Measurements from ENCODE around the gene ACTG2. TPM values are rescaled to one million over a fixed set of nuclear protein-coding genes. Genes with fewer than 3 reads are reported as not detected.
"Not testable (repeated sequence)": the region's sequence is repeated elsewhere in the genome, so short reads cannot be mapped to it uniquely, and the experiment has no call there.

The ACTG2 gene
- total RNA-seq, 4 donors from 2014 or later: 171 to 1,273 (median 578) TPM

GRCh38 chr2:73937103-73937885 is 44.5 kb downstream of the ACTG2 start:
- Histone ChIP-seq H3K27me3 (no peaks in the 10 kb centered on the region), H3K4me1 (peaks cover 0 to 4% of the 10 kb centered on the region in 2 donors)
- intact Hi-C loops (cut with DNase I; ENCODE audit: low total_unique reads): loop anchor here (10.0 kb wide), 1 partner anchor 68 kb away; no protein-coding TSS in a partner anchor

GRCh38 chr2:73937899-73938298 is 45.1 kb downstream of the ACTG2 start:
- Histone ChIP-seq H3K4me3 (no peak overlapping the region), H3K36me3 (no peaks in the 10 kb centered on the region), H3K27me3 (no peaks in the 10 kb centered on the region), H3K27ac (no peak overlapping the region), H3K9me3 (no peaks in the 10 kb centered on the region), H3K4me1 (peaks cover 0 to 4% of the 10 kb centered on the region in 2 donors)
- intact Hi-C loops (cut with DNase I; ENCODE audit: low total_unique reads): loop anchor here (10.0 kb wide), 1 partner anchor 67 kb away; no protein-coding TSS in a partner anchor
- DNase-seq: no peak
- TF ChIP-seq CTCF (IDR thresholded peaks at IDR 0.05) (no peak), POLR2A (IDR thresholded peaks at IDR 0.05) (no peak)

More at GRCh38 chr2:73937103-73937885, 44.5 kb downstream of the ACTG2 start:
- Histone ChIP-seq H3K4me3 (no peak overlapping the region), H3K9me3 (no peaks in the 10 kb centered on the region), H3K27ac (no peak overlapping the region), H3K36me3 (no peaks in the 10 kb centered on the region)
- no peak for TF ChIP-seq POLR2A (IDR thresholded peaks at IDR 0.05)
- TF ChIP-seq CTCF (IDR thresholded peaks at IDR 0.05): no peak
- DNase-seq: no peak

- H3K36me3 ChIP-seq: no peaks in the 10 kb centered on the region
- intact Hi-C loops (cut with DNase I; ENCODE audit: low total_unique reads): loop anchor here (10.0 kb wide), 1 partner anchor 66 kb away; no protein-coding TSS in a partner anchor
- no peak overlapping the region for H3K27ac ChIP-seq
- no peaks in the 10 kb centered on the region for H3K27me3 ChIP-seq
- TF ChIP-seq CTCF (IDR thresholded peaks at IDR 0.05): no peak
- no peak for TF ChIP-seq POLR2A (IDR thresholded peaks at IDR 0.05)
- H3K4me1 ChIP-seq: peaks cover 0 to 4% of the 10 kb centered on the region in 2 donors
- no peaks in the 10 kb centered on the region for H3K9me3 ChIP-seq
- no peak overlapping the region for H3K4me3 ChIP-seq
- DNase-seq: no peak
These were observed 46.0 kb downstream of the ACTG2 start for GRCh38 chr2:73938718-73939352.

- intact Hi-C loops (cut with DNase I; ENCODE audit: low total_unique reads): loop anchor here (10.0 kb wide), 1 partner anchor 65 kb away; no protein-coding TSS in a partner anchor
- H3K4me1 ChIP-seq: peaks cover 0 to 4% of the 10 kb centered on the region in 2 donors
- no peak for TF ChIP-seq CTCF (IDR thresholded peaks at IDR 0.05)
- H3K36me3 ChIP-seq: no peaks in the 10 kb centered on the region
- H3K27ac ChIP-seq: no peak overlapping the region
- no peak for DNase-seq
- H3K4me3 ChIP-seq: no peak overlapping the region
- H3K9me3 ChIP-seq: no peaks in the 10 kb centered on the region
- H3K27me3 ChIP-seq: no peaks in the 10 kb centered on the region
These were observed 46.6 kb downstream of the ACTG2 start for GRCh38 chr2:73939419-73939818.

GRCh38 chr2:73940066-73940465 is 47.3 kb downstream of the ACTG2 start:
- H3K4me3 ChIP-seq; intact Hi-C loops (cut with DNase I; ENCODE audit: low total_unique reads); DNase-seq; H3K27me3 ChIP-seq; H3K27ac ChIP-seq; H3K4me1 ChIP-seq; H3K36me3 ChIP-seq; H3K9me3 ChIP-seq: not testable (repeated sequence)

Data from uterus (tissue), 4 donors.